Kidney (tissue), 14 donors: ENCODE data around the gene GAB2. TPM values are rescaled to one million over a fixed set of nuclear protein-coding genes. Genes with fewer than 3 reads are reported as not detected.

Experiments used
- DNase-seq, 5 donors: peaks; one replicate each; pipeline ENCODE4 v3.0.0-alpha.2; 2013 to 2020
- FAIRE-seq: peaks from 2 replicates; lab custom pipeline; 2012; peaks lifted over from hg19 to GRCh38; lab: Jason Lieb, UNC
- H3K27ac ChIP-seq, 2 donors: one replicate each; pipeline ENCODE4 v1.7.0; 2013; ENCODE audit warnings: low read depth in 2 of 2, low read length in 2 of 2, inconsistent platforms in 1 of 2
- H3K27me3 ChIP-seq: one replicate; pipeline ENCODE4 v1.7.1; 2013; ENCODE audit warnings: low read length, inconsistent platforms; ENCODE audit not compliant: control insufficient read depth, insufficient read depth
- H3K36me3 ChIP-seq, 3 donors: one replicate each; pipeline versions ENCODE4 v1.7.0 to v1.7.1; 2013; ENCODE audit warnings: low read length in 3 of 3, control low read depth in 1 of 3, inconsistent platforms in 1 of 3; ENCODE audit not compliant: insufficient read depth in 3 of 3, control insufficient read depth in 2 of 3
- H3K4me1 ChIP-seq, 3 donors: one replicate each; pipeline versions ENCODE4 v1.7.0 to v1.7.1; 2013; ENCODE audit warnings: low read length in 3 of 3, inconsistent platforms in 1 of 3, low read depth in 1 of 3; ENCODE audit not compliant: control insufficient read depth in 2 of 3, insufficient read depth in 2 of 3
- H3K4me3 ChIP-seq, 3 donors: one replicate each; pipeline versions ENCODE4 v1.7.0 to v1.8.1; 2013; ENCODE audit warnings: low read length in 3 of 3, control low read depth in 1 of 3, inconsistent platforms in 1 of 3
- H3K9ac ChIP-seq, 3 donors: one replicate each; pipeline versions ENCODE4 v1.7.0 to v1.7.1; 2013; ENCODE audit warnings: low read length in 3 of 3, control low read depth in 1 of 3, inconsistent platforms in 1 of 3
- H3K9me3 ChIP-seq, 3 donors: one replicate each; pipeline versions ENCODE4 v1.7.0 to v1.7.1; 2013; ENCODE audit warnings: low read length in 3 of 3, control low read depth in 1 of 3, inconsistent platforms in 1 of 3; ENCODE audit not compliant: control insufficient read depth in 2 of 3, insufficient read depth in 1 of 3
- intact Hi-C: fragments of 100-400 bp; cut with DNase I; formaldehyde crosslinking; loops from one replicate; pipeline ENCODE4 v1.11.1; 2022
- polyA plus RNA-seq: library from polyadenylated mRNA; stranded (reverse); fragments of 350-450 nt; fragmentation: Illumina TruSeq; extraction: RNeasy Lipid Tissue Mini Kit (QIAGEN cat#74804); gene quantifications from one replicate; pipeline ENCODE4 v1.2.3, GENCODE V29; 2014; ENCODE audit warnings: low read depth, low replicate concordance; ENCODE audit not compliant: insufficient read depth
- total RNA-seq: library from RNA; stranded (reverse); fragmentation: NEBNext Ultra II Directional; extraction: Animal tissue kit (Norgen Biotek cat#: 25700); gene quantifications from one replicate; pipeline ENCODE4 v1.2.1, GENCODE V29; 2021
- TF ChIP-seq, protein P1 (sequence below): IDR thresholded peaks from 3 replicates; pipeline ENCODE4 v1.5.1; 2012; ENCODE audit warnings: mild to moderate bottlenecking, moderate library complexity, borderline replicate concordance; ENCODE audit not compliant: insufficient read depth; ENCODE audit errors: extremely low read depth
- donor health status: control.
- donor health status: control.
- donor health status: control.
- donor health status: control.
- donor health status: control.
- donor health status: DM: yes; HTN: yes; CAD: no.
- donor health status: Normal renal cell carcinoma (clear cell type).

GAB2 gene
- total and polyA plus RNA-seq, 2 donors from 2014 or later, result 3.3 to 23.6 TPM

- Histone ChIP-seq H3K4me3 (no peak overlapping the region), H3K9me3 (no peaks in the 10 kb centered on the region), H3K9ac (no peak overlapping the region), H3K27me3 (no peaks in the 10 kb centered on the region), H3K36me3 (peaks cover 0 to 7% (median 0%) of the 10 kb centered on the region in 3 donors), H3K4me1 (no peaks in the 10 kb centered on the region), H3K27ac (no peak overlapping the region)
- DNase-seq (no peak), FAIRE-seq (no peak)
- TF ChIP-seq, protein P1, sequence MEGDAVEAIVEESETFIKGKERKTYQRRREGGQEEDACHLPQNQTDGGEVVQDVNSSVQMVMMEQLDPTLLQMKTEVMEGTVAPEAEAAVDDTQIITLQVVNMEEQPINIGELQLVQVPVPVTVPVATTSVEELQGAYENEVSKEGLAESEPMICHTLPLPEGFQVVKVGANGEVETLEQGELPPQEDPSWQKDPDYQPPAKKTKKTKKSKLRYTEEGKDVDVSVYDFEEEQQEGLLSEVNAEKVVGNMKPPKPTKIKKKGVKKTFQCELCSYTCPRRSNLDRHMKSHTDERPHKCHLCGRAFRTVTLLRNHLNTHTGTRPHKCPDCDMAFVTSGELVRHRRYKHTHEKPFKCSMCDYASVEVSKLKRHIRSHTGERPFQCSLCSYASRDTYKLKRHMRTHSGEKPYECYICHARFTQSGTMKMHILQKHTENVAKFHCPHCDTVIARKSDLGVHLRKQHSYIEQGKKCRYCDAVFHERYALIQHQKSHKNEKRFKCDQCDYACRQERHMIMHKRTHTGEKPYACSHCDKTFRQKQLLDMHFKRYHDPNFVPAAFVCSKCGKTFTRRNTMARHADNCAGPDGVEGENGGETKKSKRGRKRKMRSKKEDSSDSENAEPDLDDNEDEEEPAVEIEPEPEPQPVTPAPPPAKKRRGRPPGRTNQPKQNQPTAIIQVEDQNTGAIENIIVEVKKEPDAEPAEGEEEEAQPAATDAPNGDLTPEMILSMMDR, result no peak
- intact Hi-C loops, result no loop called here
These were observed 218.0 kb downstream of the GAB2 start for GRCh38 chr11:78199653-78200015.

- Histone ChIP-seq H3K27me3 (no peaks in the 10 kb centered on the region), H3K4me1 (no peaks in the 10 kb centered on the region), H3K4me3 (no peak overlapping the region), H3K9me3 (no peaks in the 10 kb centered on the region), H3K36me3 (peaks cover 0 to 7% (median 0%) of the 10 kb centered on the region in 3 donors), H3K9ac (no peak overlapping the region), H3K27ac (no peak overlapping the region)
- intact Hi-C loops, result no loop called here
- DNase-seq (no peak), FAIRE-seq (no peak)
- TF ChIP-seq, protein P1, result no peak
These were observed 218.5 kb downstream of the GAB2 start for GRCh38 chr11:78199015-78199652.

DNA sequence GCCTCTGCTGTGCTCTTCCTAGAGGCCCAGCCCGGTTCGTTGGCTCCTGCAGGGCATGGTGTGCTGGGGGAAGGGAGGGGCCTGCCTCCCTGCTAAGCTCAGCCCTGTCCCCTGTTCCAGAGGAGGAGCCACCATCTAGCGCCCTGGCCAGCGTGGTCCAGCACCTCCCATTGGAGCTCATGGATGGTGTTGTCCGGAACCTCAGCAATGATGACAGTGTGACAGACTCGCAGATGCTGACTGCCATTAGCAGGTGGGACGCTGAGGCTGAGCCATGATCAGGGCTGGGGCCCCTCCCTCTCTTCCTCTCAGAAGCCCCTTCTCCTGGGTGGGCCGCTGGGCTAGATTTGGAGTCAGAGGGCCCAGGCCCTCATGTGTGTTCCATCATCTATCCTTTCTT, 219.8 kb downstream of the GAB2 start:
- no peak overlapping the region for H3K9ac ChIP-seq
- peaks cover 0 to 7% (median 0%) of the 10 kb centered on the region in 3 donors for H3K36me3 ChIP-seq
- H3K27ac ChIP-seq, result no peak overlapping the region
- H3K9me3 ChIP-seq, result no peaks in the 10 kb centered on the region
- no peak for DNase-seq
- FAIRE-seq, result no peak
- no peaks in the 10 kb centered on the region for H3K27me3 ChIP-seq
- peaks cover 0 to under 1% (median 0%) of the 10 kb centered on the region in 3 donors for H3K4me1 ChIP-seq
- TF ChIP-seq, protein P1, result no peak
- intact Hi-C loops, result no loop called here
- no peak overlapping the region for H3K4me3 ChIP-seq
